Suprapubic skin (tissue), 3 donors: ENCODE data around the gene LRCOL1.

ENCODE experiments used
- CTCF ChIP-seq, 2 donors: fragments of 200-600 bp in 1 of 2; fragments of 450-650 bp in 1 of 2; sonication (generic) in 1 of 2; IDR thresholded peaks; one replicate each; pipeline ENCODE4 v1.5.1; 2016 to 2019; ENCODE audit warnings: antibody characterized with exemption in 2 of 2, mild to moderate bottlenecking in 1 of 2, moderate library complexity in 1 of 2
- POLR2A ChIP-seq, 2 donors: fragments of 450-650 bp; IDR thresholded peaks; one replicate each; pipeline ENCODE4 v1.6.1; 2017; ENCODE audit warnings: antibody characterized with exemption in 2 of 2, mild to moderate bottlenecking in 2 of 2, moderate library complexity in 2 of 2

GRCh38 chr12:132614029-132614428 is 3.6 kb upstream of the LRCOL1 start:
- no peak for TF ChIP-seq POLR2A (IDR thresholded peaks at IDR 0.05)
- no peak for TF ChIP-seq CTCF (IDR thresholded peaks at IDR 0.05)
